HEK293 (cell line): ENCODE data around the gene GNG12.

Experiments used
- CTCF ChIP-seq: fragments of 450-650 bp; formaldehyde crosslinking; IDR thresholded peaks from 2 replicates; pipeline ENCODE4 v1.5.1; 2016; ENCODE audit warnings: missing biosample characterization, missing genetic modification characterization
- REST ChIP-seq: fragments of 450-650 bp; formaldehyde crosslinking; IDR thresholded peaks from 2 replicates; pipeline ENCODE4 v1.5.1; 2016; ENCODE audit warnings: missing biosample characterization, missing genetic modification characterization
- ZBTB11 ChIP-seq: fragments of 450-650 bp; formaldehyde crosslinking; conservative IDR thresholded peaks from 2 replicates; pipeline ENCODE4 v1.5.1; 2016; ENCODE audit warnings: low read depth, missing biosample characterization, missing genetic modification characterization
- ZNF18 ChIP-seq: fragments of 450-650 bp; formaldehyde crosslinking; IDR thresholded peaks from 2 replicates; pipeline ENCODE4 v1.5.1; 2016; ENCODE audit warnings: missing biosample characterization, missing genetic modification characterization
- ZNF449 ChIP-seq: fragments of 450-650 bp; formaldehyde crosslinking; IDR thresholded peaks from 2 replicates; pipeline ENCODE4 v1.5.1; 2017; ENCODE audit warnings: missing biosample characterization, mild to moderate bottlenecking, missing genetic modification characterization, moderate library complexity
- ZSCAN18 ChIP-seq: fragments of 450-650 bp; formaldehyde crosslinking; IDR thresholded peaks from 2 replicates; pipeline ENCODE4 v1.5.1; 2016; ENCODE audit warnings: missing biosample characterization, missing genetic modification characterization

- TF ChIP-seq ZSCAN18 (tag by site-specific recombination) = no peak
- no peak for TF ChIP-seq REST (tag by site-specific recombination)
- 0 out of 2 replicates have a peak, but pooled peaks have one; percentile 15 for TF ChIP-seq ZNF449 (tag by site-specific recombination)
- no peak for TF ChIP-seq CTCF (tag by site-specific recombination)
- no peak for TF ChIP-seq ZNF18
- no peak for TF ChIP-seq ZBTB11 (tag by site-specific recombination)
Measured at GRCh38 chr1:67721650-67722291, 111.5 kb downstream of the GNG12 start.
